ENCODE measurements around the gene USP33.

DNA sequence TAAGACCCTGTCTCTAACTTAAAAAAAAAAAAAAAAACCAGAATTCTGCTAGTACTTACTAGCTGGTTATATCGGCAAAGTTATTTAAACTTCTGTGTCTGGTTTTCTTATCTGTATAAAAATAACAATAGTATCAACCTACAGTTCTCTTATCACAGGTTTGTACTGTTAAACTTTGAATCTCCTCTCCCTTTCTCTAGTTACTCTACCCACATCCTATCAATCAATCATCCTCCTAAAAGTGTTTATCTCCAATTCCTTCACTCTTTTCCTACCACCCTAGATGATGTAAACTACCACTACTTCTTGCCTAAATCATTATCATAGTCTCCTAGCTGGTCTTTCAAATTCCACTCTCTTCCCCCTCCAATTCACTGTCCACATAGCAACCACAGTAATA lies 27.6 kb downstream of the USP33 start:
- TF ChIP-seq, protein P1, sequence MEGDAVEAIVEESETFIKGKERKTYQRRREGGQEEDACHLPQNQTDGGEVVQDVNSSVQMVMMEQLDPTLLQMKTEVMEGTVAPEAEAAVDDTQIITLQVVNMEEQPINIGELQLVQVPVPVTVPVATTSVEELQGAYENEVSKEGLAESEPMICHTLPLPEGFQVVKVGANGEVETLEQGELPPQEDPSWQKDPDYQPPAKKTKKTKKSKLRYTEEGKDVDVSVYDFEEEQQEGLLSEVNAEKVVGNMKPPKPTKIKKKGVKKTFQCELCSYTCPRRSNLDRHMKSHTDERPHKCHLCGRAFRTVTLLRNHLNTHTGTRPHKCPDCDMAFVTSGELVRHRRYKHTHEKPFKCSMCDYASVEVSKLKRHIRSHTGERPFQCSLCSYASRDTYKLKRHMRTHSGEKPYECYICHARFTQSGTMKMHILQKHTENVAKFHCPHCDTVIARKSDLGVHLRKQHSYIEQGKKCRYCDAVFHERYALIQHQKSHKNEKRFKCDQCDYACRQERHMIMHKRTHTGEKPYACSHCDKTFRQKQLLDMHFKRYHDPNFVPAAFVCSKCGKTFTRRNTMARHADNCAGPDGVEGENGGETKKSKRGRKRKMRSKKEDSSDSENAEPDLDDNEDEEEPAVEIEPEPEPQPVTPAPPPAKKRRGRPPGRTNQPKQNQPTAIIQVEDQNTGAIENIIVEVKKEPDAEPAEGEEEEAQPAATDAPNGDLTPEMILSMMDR (IDR thresholded peaks at IDR 0.05; ENCODE audit: low read length): no peak
- TF ChIP-seq EZH2 (IDR thresholded peaks at IDR 0.05; ENCODE audit: borderline replicate concordance, low read length): no peak

All from OCI-LY1 (cell line).